Fibroblast of skin of back (primary cell): ENCODE measurements around the gene TICRR.

ENCODE experiments used
- DNase-seq: peaks from one replicate; pipeline ENCODE4 v3.0.0-alpha.2; 2013

The TICRR gene

GRCh38 chr15:89629829-89630228 lies 54.6 kb downstream of the TICRR start:
- no peak for DNase-seq

GRCh38 chr15:89630260-89630659 lies 55.0 kb downstream of the TICRR start:
- no peak for DNase-seq

GRCh38 chr15:89630974-89631901 lies 56.0 kb downstream of the TICRR start:
- no peak for DNase-seq

GRCh38 chr15:89631902-89632264 lies 56.6 kb downstream of the TICRR start:
- no peak for DNase-seq

- DNase-seq = no peak
Measured at GRCh38 chr15:89632563-89633430, 57.5 kb downstream of the TICRR start.

GRCh38 chr15:89633585-89633984 lies 58.3 kb downstream of the TICRR start:
- DNase-seq = no peak

- DNase-seq = no peak
Measured at GRCh38 chr15:89640245-89640644, 65.0 kb downstream of the TICRR start.

- no peak for DNase-seq
Measured at GRCh38 chr15:89641053-89641452, 65.8 kb downstream of the TICRR start.

GRCh38 chr15:89642106-89642505 lies 66.8 kb downstream of the TICRR start:
- DNase-seq = no peak

- no peak for DNase-seq
Measured at GRCh38 chr15:89645680-89646079, 70.4 kb downstream of the TICRR start.

- DNase-seq = no peak
Measured at GRCh38 chr15:89646416-89647141, 71.3 kb downstream of the TICRR start.

- peak; percentile 48 for DNase-seq
Measured at GRCh38 chr15:89647191-89647851, 72.1 kb downstream of the TICRR start.

- DNase-seq = no peak
Measured at GRCh38 chr15:89648106-89649012, 73.1 kb downstream of the TICRR start.

GRCh38 chr15:89649013-89649625 lies 73.8 kb downstream of the TICRR start:
- DNase-seq = no peak

- no peak for DNase-seq
Measured at GRCh38 chr15:89649716-89650115, 74.4 kb downstream of the TICRR start.

- DNase-seq = no peak
Measured at GRCh38 chr15:89652131-89652530, 76.9 kb downstream of the TICRR start.

- DNase-seq = no peak
Measured at GRCh38 chr15:89652666-89653065, 77.4 kb downstream of the TICRR start.

- no peak for DNase-seq
Measured at GRCh38 chr15:89653578-89653977, 78.3 kb downstream of the TICRR start.

- DNase-seq = peak; percentile 56
Measured at GRCh38 chr15:89654301-89654761, 79.1 kb downstream of the TICRR start.
